CD14-positive monocyte (primary cell): ENCODE results near the gene ANKRD65. TPM values are rescaled to one million over a fixed set of nuclear protein-coding genes. Genes with fewer than 3 reads are reported as not detected.
"Not testable (repeated sequence)": the region's sequence is repeated elsewhere in the genome, so short reads cannot be mapped to it uniquely, and the experiment has no call there.

Source experiments
- DNase-seq, 3 donors: peaks; one replicate each; pipeline ENCODE4 v3.0.0-alpha.2; 2011 to 2022
- H2AFZ ChIP-seq: 2 replicates; pipeline ENCODE4 v1.6.0; 2012; ENCODE audit warnings: mild to moderate bottlenecking, low read depth, low read length, inconsistent platforms; ENCODE audit not compliant: insufficient read depth, poor library complexity, severe bottlenecking
- H3K27ac ChIP-seq, 2 donors: 1 replicate in 1 of 2; 2 replicates in 1 of 2; pipeline ENCODE4 v1.5.1; 2012 to 2013; ENCODE audit warnings: low read length in 2 of 2, control low read depth in 1 of 2, inconsistent platforms in 1 of 2, low read depth in 1 of 2, mild to moderate bottlenecking in 1 of 2
- H3K27me3 ChIP-seq, 2 donors: one replicate each; pipeline versions ENCODE4 v1.6.0 to v1.6.1; 2011 to 2013; ENCODE audit warnings: low read length in 2 of 2; ENCODE audit not compliant: control insufficient read depth in 2 of 2, insufficient read depth in 2 of 2
- H3K36me3 ChIP-seq, 2 donors: replicated peaks in 1 of 2; 1 replicate in 1 of 2; 2 replicates in 1 of 2; pipeline versions ENCODE4 v1.5.1 to v1.6.1; 2012 to 2013; ENCODE audit warnings: low read length in 2 of 2, control low read depth in 1 of 2, inconsistent platforms in 1 of 2, mild to moderate bottlenecking in 1 of 2; ENCODE audit not compliant: insufficient read depth in 2 of 2, control insufficient read depth in 1 of 2
- H3K4me1 ChIP-seq, 2 donors: 1 replicate in 1 of 2; 2 replicates in 1 of 2; pipeline versions ENCODE4 v1.5.1 to v1.6.1; 2012 to 2013; ENCODE audit warnings: low read length in 2 of 2, control low read depth in 1 of 2, inconsistent platforms in 1 of 2, mild to moderate bottlenecking in 1 of 2, moderate library complexity in 1 of 2; ENCODE audit not compliant: insufficient read depth in 2 of 2, control insufficient read depth in 1 of 2
- H3K4me2 ChIP-seq: replicated peaks from 2 replicates; pipeline ENCODE3; 2012; ENCODE audit warnings: low read length, moderate library complexity, mild to moderate bottlenecking; ENCODE audit not compliant: poor library complexity, severe bottlenecking; ENCODE audit errors: extremely low read depth
- H3K4me3 ChIP-seq, 3 experiments: fragments of 200-600 bp in 1 of 3; sonication (generic) in 1 of 3; replicated peaks in 1 of 3; 1 replicate in 2 of 3; 2 replicates in 1 of 3; pipeline ENCODE4 v1.5.1; 2011 to 2013; ENCODE audit warnings: low read length in 3 of 3, mild to moderate bottlenecking in 3 of 3, control low read depth in 2 of 3, low read depth in 2 of 3, inconsistent platforms in 1 of 3, moderate library complexity in 1 of 3
- H3K79me2 ChIP-seq: 2 replicates; pipeline ENCODE4 v1.6.0; 2012; ENCODE audit warnings: mild to moderate bottlenecking, control low read depth, inconsistent platforms, low read length, moderate library complexity; ENCODE audit not compliant: insufficient read depth
- H3K9ac ChIP-seq: 2 replicates; pipeline ENCODE4 v1.6.0; 2017; ENCODE audit warnings: low read length, mild to moderate bottlenecking; ENCODE audit not compliant: insufficient read depth, poor library complexity, severe bottlenecking
- H3K9me3 ChIP-seq, 2 donors: replicated peaks in 1 of 2; 1 replicate in 1 of 2; 2 replicates in 1 of 2; pipeline versions ENCODE4 v1.5.1 to v1.6.1; 2012 to 2013; ENCODE audit warnings: low read length in 2 of 2, control low read depth in 1 of 2; ENCODE audit not compliant: control insufficient read depth in 1 of 2, insufficient read depth in 1 of 2
- H4K20me1 ChIP-seq: 2 replicates; pipeline ENCODE4 v1.6.0; 2012; ENCODE audit warnings: mild to moderate bottlenecking, low read length, control low read depth, moderate library complexity; ENCODE audit not compliant: insufficient read depth
- H3K27ac Mint-ChIP-seq, 7 donors: one replicate each; pipeline ENCODE4 v1.8.0; 2020; ENCODE audit warnings: mild to moderate bottlenecking in 7 of 7, mixed read lengths in 7 of 7, moderate library complexity in 6 of 7, inconsistent platforms in 2 of 7
- H3K27me3 Mint-ChIP-seq, 3 donors: one replicate each; pipeline ENCODE4 v1.8.0; 2021 to 2022; ENCODE audit warnings: low read depth in 3 of 3, mild to moderate bottlenecking in 3 of 3, mixed read lengths in 3 of 3, moderate library complexity in 3 of 3, inconsistent platforms in 1 of 3
- H3K36me3 Mint-ChIP-seq, 2 donors: one replicate each; pipeline ENCODE4 v1.8.0; 2020; ENCODE audit warnings: mixed read lengths in 2 of 2, inconsistent platforms in 1 of 2, mild to moderate bottlenecking in 1 of 2
- H3K4me1 Mint-ChIP-seq: one replicate; pipeline ENCODE4 v1.8.0; 2020; ENCODE audit warnings: mild to moderate bottlenecking, mixed read lengths
- H3K4me3 Mint-ChIP-seq, 2 donors: one replicate each; pipeline ENCODE4 v1.8.0; 2020; ENCODE audit warnings: mild to moderate bottlenecking in 2 of 2, mixed read lengths in 2 of 2, moderate library complexity in 1 of 2
- H3K9me3 Mint-ChIP-seq, 7 donors: one replicate each; pipeline ENCODE4 v1.8.0; 2020 to 2022; ENCODE audit warnings: mixed read lengths in 7 of 7, mild to moderate bottlenecking in 6 of 7, moderate library complexity in 6 of 7, inconsistent platforms in 2 of 7
- WGBS: methylation state at CpG from one replicate; pipeline ENCODE4 v1.1.5; 2013; ENCODE audit warnings: missing lambda C conversion rate; ENCODE audit not compliant: insufficient coverage; 5-methylcytosine and 5-hydroxymethylcytosine counted together
- intact Hi-C, 2 donors: fragments of 100-400 bp; cut with micrococcal nuclease; formaldehyde crosslinking; loops; one replicate each; pipeline versions ENCODE4 v1.15.0 to v1.15.1; 2023
- polyA plus RNA-seq, 3 donors: library from polyadenylated mRNA; depleted of rRNA in 1 of 3; unstranded in 2 of 3; stranded (reverse) in 1 of 3; fragments of 300-500 nt in 2 of 3; fragments of >200 nt in 1 of 3; fragmentation: Illumina TruSeq in 2 of 3; gene quantifications; 1 replicate in 2 of 3; 2 replicates in 1 of 3; pipeline ENCODE4 v1.2.3, GENCODE V29; 2012 to 2021
- TF ChIP-seq, protein P1 (sequence below): fragments of 200-600 bp; IDR thresholded peaks from one replicate; pipeline ENCODE4 v1.8.0; 2022; ENCODE audit warnings: antibody characterized with exemption, mild to moderate bottlenecking

ANKRD65 gene
- polyA plus RNA-seq, 3 donors, result 0.04 TPM; not detected in 2

DNA sequence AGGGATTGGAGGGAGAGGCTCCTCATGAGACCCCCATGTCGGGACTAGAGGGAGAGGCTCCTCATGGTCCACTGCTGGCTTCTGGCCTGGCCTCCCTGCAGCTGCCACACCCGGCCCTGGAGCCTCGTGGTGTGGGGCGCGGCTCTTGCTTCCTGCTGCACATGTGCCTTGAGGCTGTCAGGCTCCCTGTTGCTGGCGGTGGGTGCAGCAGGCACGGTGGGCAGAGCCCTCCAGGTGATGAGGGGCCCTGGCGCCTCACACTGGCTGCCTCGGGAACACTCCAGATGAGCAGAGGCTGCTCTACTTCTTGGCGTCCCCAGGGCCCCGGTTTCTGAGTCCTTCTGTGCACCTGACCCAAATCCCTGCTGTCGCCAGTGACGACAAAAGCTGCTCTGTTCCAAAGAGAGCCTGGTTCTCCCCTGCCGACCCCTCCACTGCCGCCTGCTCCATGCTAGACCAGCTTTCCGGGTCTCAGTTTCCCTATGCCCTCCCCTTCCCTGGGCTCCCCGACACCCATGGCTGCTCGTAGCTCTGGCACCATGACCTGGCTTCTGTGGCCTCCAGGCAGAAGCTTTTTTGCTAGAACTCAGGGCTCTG is 40.7 kb upstream of the ANKRD65 start:
- H3K36me3 Mint-ChIP-seq, result no peaks in the 10 kb centered on the region
- WGBS, result 75% methylated on average over 16 of the region's 18 CpGs
- no peaks in the 10 kb centered on the region for H3K4me1 Mint-ChIP-seq
- Histone ChIP-seq H3K9me3 (no peaks in the 10 kb centered on the region), H3K79me2 (no peaks in the 10 kb centered on the region), H3K4me1 (no peaks in the 10 kb centered on the region), H3K36me3 (no peaks in the 10 kb centered on the region), H3K9ac (no peak overlapping the region), H3K4me3 (no peak overlapping the region), H3K4me2 (no peak overlapping the region), H3K27ac (no peak overlapping the region), H4K20me1 (no peaks in the 10 kb centered on the region), H3K27me3 (peaks cover 0 to 6% of the 10 kb centered on the region in 2 donors), H2AFZ (no peak overlapping the region)
- no peak overlapping the region for H3K27ac Mint-ChIP-seq
- DNase-seq, result no peak
- no peak overlapping the region for H3K4me3 Mint-ChIP-seq
- TF ChIP-seq, protein P1, sequence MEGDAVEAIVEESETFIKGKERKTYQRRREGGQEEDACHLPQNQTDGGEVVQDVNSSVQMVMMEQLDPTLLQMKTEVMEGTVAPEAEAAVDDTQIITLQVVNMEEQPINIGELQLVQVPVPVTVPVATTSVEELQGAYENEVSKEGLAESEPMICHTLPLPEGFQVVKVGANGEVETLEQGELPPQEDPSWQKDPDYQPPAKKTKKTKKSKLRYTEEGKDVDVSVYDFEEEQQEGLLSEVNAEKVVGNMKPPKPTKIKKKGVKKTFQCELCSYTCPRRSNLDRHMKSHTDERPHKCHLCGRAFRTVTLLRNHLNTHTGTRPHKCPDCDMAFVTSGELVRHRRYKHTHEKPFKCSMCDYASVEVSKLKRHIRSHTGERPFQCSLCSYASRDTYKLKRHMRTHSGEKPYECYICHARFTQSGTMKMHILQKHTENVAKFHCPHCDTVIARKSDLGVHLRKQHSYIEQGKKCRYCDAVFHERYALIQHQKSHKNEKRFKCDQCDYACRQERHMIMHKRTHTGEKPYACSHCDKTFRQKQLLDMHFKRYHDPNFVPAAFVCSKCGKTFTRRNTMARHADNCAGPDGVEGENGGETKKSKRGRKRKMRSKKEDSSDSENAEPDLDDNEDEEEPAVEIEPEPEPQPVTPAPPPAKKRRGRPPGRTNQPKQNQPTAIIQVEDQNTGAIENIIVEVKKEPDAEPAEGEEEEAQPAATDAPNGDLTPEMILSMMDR, result no peak
- intact Hi-C loops, result no loop called here
- H3K9me3 Mint-ChIP-seq, result peaks cover 0 to 6% (median 0%) of the 10 kb centered on the region in 7 donors
- H3K27me3 Mint-ChIP-seq, result peaks cover 6 to 27% (median 16%) of the 10 kb centered on the region in 3 donors

DNA sequence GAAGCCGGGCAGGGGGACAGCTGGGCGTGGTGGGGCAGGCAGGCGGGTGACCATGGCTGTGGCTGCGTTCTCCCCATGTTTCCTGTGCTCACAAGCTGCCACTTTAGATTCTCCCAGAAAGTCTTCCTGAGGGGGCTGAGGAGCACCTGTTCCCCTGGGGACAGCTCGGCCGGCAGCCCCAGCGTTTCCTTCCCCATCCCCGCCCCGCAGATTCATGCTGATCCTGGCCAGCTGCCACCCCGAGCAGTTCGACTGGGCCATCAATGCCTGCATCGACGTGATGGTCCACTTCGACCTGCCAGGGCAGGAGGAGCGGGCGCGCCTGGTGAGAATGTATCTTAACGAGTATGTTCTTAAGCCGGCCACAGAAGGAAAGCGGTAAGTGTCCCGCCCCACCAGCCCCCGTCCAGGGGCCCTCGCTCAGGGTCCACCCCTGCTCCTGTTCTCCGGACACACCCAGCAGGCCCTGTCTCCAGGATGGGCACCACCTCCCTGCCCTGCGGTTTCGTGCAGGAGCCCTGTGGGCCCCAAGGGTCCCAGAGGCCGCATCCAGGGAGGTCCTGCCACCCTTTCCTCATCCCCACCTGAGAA is 39.6 kb upstream of the ANKRD65 start:
- intact Hi-C loops, result no loop called here

DNA sequence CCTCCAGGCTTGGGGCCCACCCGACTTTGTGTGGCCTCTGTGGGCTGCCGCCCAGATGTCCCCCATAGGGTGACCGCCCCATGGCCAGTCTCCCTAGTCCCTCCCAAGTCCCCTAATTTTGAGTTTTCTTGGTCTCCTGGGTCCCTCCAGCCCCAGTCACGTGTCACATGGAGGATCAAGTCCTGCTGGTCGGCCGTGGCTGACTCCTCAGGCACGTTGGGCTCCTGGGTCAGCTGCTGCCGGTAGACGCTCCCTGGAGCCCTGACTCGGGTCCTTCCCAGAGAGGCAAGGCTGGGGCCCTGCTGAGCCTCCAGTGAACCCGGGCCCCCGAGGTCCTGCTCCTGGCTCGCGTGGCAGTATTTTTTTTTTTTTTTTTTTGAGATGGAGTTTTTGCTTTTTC is 38.6 kb upstream of the ANKRD65 start:
- H3K4me3 Mint-ChIP-seq, H3K27me3 ChIP-seq, H3K36me3 ChIP-seq, H3K9ac ChIP-seq, H4K20me1 ChIP-seq, H3K4me1 Mint-ChIP-seq, intact Hi-C loops, H3K79me2 ChIP-seq, H3K4me3 ChIP-seq, DNase-seq, H3K36me3 Mint-ChIP-seq, H3K27ac ChIP-seq, H3K9me3 Mint-ChIP-seq, H3K27ac Mint-ChIP-seq, H3K9me3 ChIP-seq, H3K4me2 ChIP-seq, H2AFZ ChIP-seq, H3K4me1 ChIP-seq: not testable (repeated sequence)
- 92% methylated on average over 10 of the region's 14 CpGs for WGBS
- peaks cover 6 to 31% (median 14%) of the 10 kb centered on the region in 3 donors for H3K27me3 Mint-ChIP-seq

More for the DNA sequence above, 39.6 kb upstream of the ANKRD65 start:
- TF ChIP-seq, protein P1, result no peak
- Mint-ChIP-seq H3K36me3 (no peaks in the 10 kb centered on the region), H3K4me1 (no peaks in the 10 kb centered on the region), H3K27me3 (peaks cover 6 to 23% (median 16%) of the 10 kb centered on the region in 3 donors), H3K9me3 (peaks cover 0 to 2% (median 0%) of the 10 kb centered on the region in 7 donors), H3K4me3 (peak overlapping the region in 1 of 2 donors; percentile 65), H3K27ac (peak overlapping the region in 1 of 7 donors; percentile 2)
- no peaks in the 10 kb centered on the region for H4K20me1 ChIP-seq
- no peak overlapping the region for H3K27ac ChIP-seq
- WGBS, result 39% methylated on average over 27 of the region's 27 CpGs
- H3K4me2 ChIP-seq, result no peak overlapping the region
- H2AFZ ChIP-seq, result no peak overlapping the region
- no peak overlapping the region for H3K9ac ChIP-seq
- no peaks in the 10 kb centered on the region for H3K36me3 ChIP-seq
- no peaks in the 10 kb centered on the region for H3K9me3 ChIP-seq
- no peak for DNase-seq
- H3K4me1 ChIP-seq, result no peaks in the 10 kb centered on the region
- H3K4me3 ChIP-seq, result no peak overlapping the region
- peaks cover 0 to 6% of the 10 kb centered on the region in 2 donors for H3K27me3 ChIP-seq
- H3K79me2 ChIP-seq, result no peaks in the 10 kb centered on the region
